ENCODE data around the gene TSTD2. TPM values are rescaled to one million over a fixed set of nuclear protein-coding genes. Genes with fewer than 3 reads are reported as not detected.

TSTD2 gene
- total RNA-seq, 3 donors from 2014 or later = 18.8 to 28.2 (median 26.6) TPM

GRCh38 chr9:97553141-97553540, 80.0 kb downstream of the TSTD2 start:
- H3K9me3 ChIP-seq = no peaks in the 10 kb centered on the region
- no peak for TF ChIP-seq CTCF (IDR thresholded peaks at IDR 0.05)
- H3K4me1 ChIP-seq (ENCODE audit: low read depth) = no peaks in the 10 kb centered on the region
- intact Hi-C loops (cut with DNase I, micrococcal nuclease) = no loop called here
- ATAC-seq = no peak
- no peak overlapping the region for H3K4me3 ChIP-seq
- no peaks in the 10 kb centered on the region for H3K36me3 ChIP-seq (ENCODE audit: low read depth)
- DNase-seq = no peak

- TF ChIP-seq CTCF (IDR thresholded peaks at IDR 0.05) = no peak
- ATAC-seq = no peak
- no peaks in the 10 kb centered on the region for H3K4me1 ChIP-seq (ENCODE audit: low read depth)
- intact Hi-C loops (cut with DNase I, micrococcal nuclease) = no loop called here
- no peaks in the 10 kb centered on the region for H3K36me3 ChIP-seq (ENCODE audit: low read depth)
- H3K9me3 ChIP-seq = no peaks in the 10 kb centered on the region
- DNase-seq = no peak
- no peak overlapping the region for H3K4me3 ChIP-seq
These were observed 81.9 kb downstream of the TSTD2 start for GRCh38 chr9:97551308-97551707.

- Histone ChIP-seq H3K36me3 (ENCODE audit: low read depth) (no peaks in the 10 kb centered on the region), H3K4me3 (no peak overlapping the region), H3K9me3 (no peaks in the 10 kb centered on the region), H3K4me1 (ENCODE audit: low read depth) (no peaks in the 10 kb centered on the region)
- TF ChIP-seq CTCF (IDR thresholded peaks at IDR 0.05) = no peak
- DNase-seq (no peak), ATAC-seq (no peak)
- intact Hi-C loops (cut with DNase I, micrococcal nuclease) = no loop called here
These were observed 82.8 kb downstream of the TSTD2 start for GRCh38 chr9:97550386-97550785.

Other genes starting within 250 kb of the TSTD2 start
- 10 to 100 TPM; 31.1 to 36.6 (median 33.4) TPM for gene TDRD7, start 221.3 kb downstream of the TSTD2 start, total RNA-seq
- 10 to 100 TPM in 1 of 3 donors, 1 to 10 TPM in 2; 2.6 to 36.0 (median 3.9) TPM for gene TMOD1, start 131.7 kb downstream of the TSTD2 start, total RNA-seq
- gene NCBP1, start 453 bp upstream of the TSTD2 start, total RNA-seq = 10 to 100 TPM; 29.0 to 37.0 (median 36.9) TPM
- gene XPA, start 64.0 kb upstream of the TSTD2 start, total RNA-seq = 10 to 100 TPM; 10.8 to 24.0 (median 14.6) TPM
- gene FOXE1, start 219.9 kb upstream of the TSTD2 start, total RNA-seq = not detected

Measured in mucosa of descending colon (tissue), 3 donors.